ENCODE data around the gene SERGEF.

Gene SERGEF

GRCh38 chr11:17781626-17782025, 231.2 kb downstream of the SERGEF start:
- no peak overlapping the region for H3K4me3 ChIP-seq (ENCODE audit: low read depth, low read length)
- DNase-seq (ENCODE audit: low read depth): no peak
- in situ Hi-C loops (cut with HindIII; ENCODE audit: low sequenced_read_pairs): no loop called here
- TF ChIP-seq CTCF (IDR thresholded peaks at IDR 0.05; ENCODE audit: low read depth, low read length, missing control alignments): no peak

GRCh38 chr11:17781221-17781620, 231.6 kb downstream of the SERGEF start:
- DNase-seq (ENCODE audit: low read depth): no peak
- no peak overlapping the region for H3K4me3 ChIP-seq (ENCODE audit: low read depth, low read length)
- in situ Hi-C loops (cut with HindIII; ENCODE audit: low sequenced_read_pairs): no loop called here
- no peak for TF ChIP-seq CTCF (IDR thresholded peaks at IDR 0.05; ENCODE audit: low read depth, low read length, missing control alignments)

GRCh38 chr11:17780668-17781067, 232.2 kb downstream of the SERGEF start:
- TF ChIP-seq CTCF (IDR thresholded peaks at IDR 0.05; ENCODE audit: low read depth, low read length, missing control alignments): no peak

GRCh38 chr11:17779861-17780594, 232.8 kb downstream of the SERGEF start:
- H3K4me3 ChIP-seq (ENCODE audit: low read depth, low read length): no peak overlapping the region
- in situ Hi-C loops (cut with HindIII; ENCODE audit: low sequenced_read_pairs): no loop called here
- no peak for TF ChIP-seq CTCF (IDR thresholded peaks at IDR 0.05; ENCODE audit: low read depth, low read length, missing control alignments)
- no peak for DNase-seq (ENCODE audit: low read depth)

More at GRCh38 chr11:17780668-17781067, 232.2 kb downstream of the SERGEF start:
- in situ Hi-C loops (cut with HindIII; ENCODE audit: low sequenced_read_pairs): no loop called here
- H3K4me3 ChIP-seq (ENCODE audit: low read depth, low read length): no peak overlapping the region
- DNase-seq (ENCODE audit: low read depth): no peak

GRCh38 chr11:17778956-17779860, 233.6 kb downstream of the SERGEF start:
- no peak for TF ChIP-seq CTCF (IDR thresholded peaks at IDR 0.05; ENCODE audit: low read depth, low read length, missing control alignments)
- DNase-seq (ENCODE audit: low read depth): no peak
- in situ Hi-C loops (cut with HindIII; ENCODE audit: low sequenced_read_pairs): no loop called here
- no peak overlapping the region for H3K4me3 ChIP-seq (ENCODE audit: low read depth, low read length)

GRCh38 chr11:17778352-17778751, 234.5 kb downstream of the SERGEF start:
- no peak for TF ChIP-seq CTCF (IDR thresholded peaks at IDR 0.05; ENCODE audit: low read depth, low read length, missing control alignments)
- in situ Hi-C loops (cut with HindIII; ENCODE audit: low sequenced_read_pairs): no loop called here
- H3K4me3 ChIP-seq (ENCODE audit: low read depth, low read length): no peak overlapping the region
- DNase-seq (ENCODE audit: low read depth): no peak
